ENCODE measurements around the gene MAP3K14. TPM values are rescaled to one million over a fixed set of nuclear protein-coding genes. Genes with fewer than 3 reads are reported as not detected.
"Not testable (repeated sequence)": the region's sequence is repeated elsewhere in the genome, so short reads cannot be mapped to it uniquely, and the experiment has no call there.

Gene MAP3K14
- total and polyA plus RNA-seq, 11 donors, result 9.0 to 21.9 (median 11.4) TPM

DNA sequence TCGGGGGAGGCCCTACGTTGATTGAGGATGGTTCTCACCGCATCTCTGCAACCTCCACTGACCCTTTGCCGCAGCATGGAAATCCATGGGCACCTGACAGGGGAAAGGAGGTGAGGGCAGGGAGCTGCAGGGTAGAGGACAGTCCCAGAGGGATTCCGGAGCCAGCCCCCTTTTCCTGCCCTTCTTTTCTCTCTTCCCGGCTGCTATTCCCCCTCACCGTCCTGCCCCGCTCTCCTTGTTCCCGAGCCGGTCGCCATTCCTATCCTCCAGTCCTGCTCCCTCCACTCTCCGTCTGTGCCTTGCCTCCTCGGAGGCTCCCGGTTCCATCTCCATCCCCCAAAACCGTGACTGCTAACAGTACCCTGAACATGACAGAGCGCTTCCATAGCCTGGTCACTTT lies 59.7 kb downstream of the MAP3K14 start:
- no peaks in the 10 kb centered on the region for H3K36me3 ChIP-seq
- 74 to 81% (median 78%) methylated on average over 16 of the region's 16 CpGs for WGBS, 4 donors
- ATAC-seq (no peak), DNase-seq (no peak)
- intact Hi-C loops (cut with DNase I), result no loop called here
- no peaks in the 10 kb centered on the region for H3K27me3 ChIP-seq
- TF ChIP-seq POLR2A (IDR thresholded peaks at IDR 0.05) (no peak), CTCF (IDR thresholded peaks at IDR 0.05) (no peak)
- peaks cover 0 to 23% (median 14%) of the 10 kb centered on the region in 12 donors for H3K4me1 ChIP-seq
- H3K27ac ChIP-seq, result no peak overlapping the region
- no peak overlapping the region for H3K4me3 ChIP-seq
- H3K9me3 ChIP-seq, result no peaks in the 10 kb centered on the region

DNA sequence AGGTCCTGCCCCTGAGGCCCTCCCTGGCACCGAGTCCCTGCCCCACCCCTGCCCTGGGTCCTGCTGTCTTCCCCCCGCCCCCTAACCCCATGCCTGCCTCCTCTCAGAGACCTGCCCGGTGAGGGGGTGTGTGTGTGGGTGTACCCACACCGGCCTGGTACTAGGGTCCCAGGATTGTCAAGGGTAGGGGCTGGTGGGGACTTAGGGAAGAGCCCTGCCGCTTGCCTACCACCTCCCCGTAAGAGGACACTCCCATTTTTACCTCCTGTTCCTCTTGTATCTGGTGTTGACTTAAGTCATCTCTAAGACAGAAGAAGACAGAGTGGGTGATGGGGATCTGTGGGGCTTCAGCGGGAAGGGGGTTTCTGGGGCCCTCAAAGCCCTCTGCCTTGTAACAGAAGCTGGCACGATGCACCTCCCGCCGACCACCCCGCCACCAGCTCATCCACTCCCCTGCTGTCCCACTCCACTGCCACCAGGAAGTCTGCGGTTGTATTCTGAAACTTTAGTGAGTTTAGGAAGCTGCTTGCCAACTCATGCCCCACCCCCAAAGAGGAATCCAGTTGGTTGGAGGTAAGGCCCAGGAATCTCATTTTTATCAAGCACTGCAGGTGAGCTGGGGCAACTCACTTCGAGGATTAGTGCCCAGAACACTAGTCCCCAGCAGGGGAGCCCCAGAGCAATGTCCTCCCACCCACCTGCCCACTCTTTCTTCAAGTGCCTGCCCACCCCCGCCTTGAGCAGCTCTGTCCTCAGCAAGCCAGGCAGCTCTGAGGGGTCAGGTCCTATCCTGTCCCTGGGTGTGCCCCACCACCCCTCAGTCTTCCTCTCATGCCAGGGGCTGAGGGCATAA lies 60.5 kb downstream of the MAP3K14 start:
- Histone ChIP-seq H3K4me3 (no peak overlapping the region), H3K36me3 (no peaks in the 10 kb centered on the region), H3K9me3 (no peaks in the 10 kb centered on the region), H3K27ac (no peak overlapping the region), H3K4me1 (peaks cover 0 to 17% (median 7%) of the 10 kb centered on the region in 12 donors), H3K27me3 (no peaks in the 10 kb centered on the region)
- WGBS, 4 donors, result 86 to 91% (median 88%) methylated on average over 10 to 14 of the region's 14 CpGs
- TF ChIP-seq CTCF (IDR thresholded peaks at IDR 0.05) (no peak), POLR2A (IDR thresholded peaks at IDR 0.05) (no peak)
- DNase-seq, result no peak
- intact Hi-C loops (cut with DNase I), result no loop called here
- ATAC-seq, result no peak

GRCh38 chr17:45255358-45255757 lies 61.5 kb downstream of the MAP3K14 start:
- no peaks in the 10 kb centered on the region for H3K27me3 ChIP-seq
- no peaks in the 10 kb centered on the region for H3K9me3 ChIP-seq
- TF ChIP-seq POLR2A (IDR thresholded peaks at IDR 0.05), result no peak
- TF ChIP-seq CTCF (IDR thresholded peaks at IDR 0.05), result no peak
- peaks cover 0 to 13% (median 0%) of the 10 kb centered on the region in 12 donors for H3K4me1 ChIP-seq
- H3K4me3 ChIP-seq, result no peak overlapping the region
- WGBS, 4 donors, result 89 to 98% (median 96%) methylated on average over 4 to 8 of the region's 8 CpGs
- intact Hi-C loops (cut with DNase I), result no loop called here
- H3K36me3 ChIP-seq, result no peaks in the 10 kb centered on the region
- ATAC-seq (no peak), DNase-seq (no peak)
- no peak overlapping the region for H3K27ac ChIP-seq

DNA sequence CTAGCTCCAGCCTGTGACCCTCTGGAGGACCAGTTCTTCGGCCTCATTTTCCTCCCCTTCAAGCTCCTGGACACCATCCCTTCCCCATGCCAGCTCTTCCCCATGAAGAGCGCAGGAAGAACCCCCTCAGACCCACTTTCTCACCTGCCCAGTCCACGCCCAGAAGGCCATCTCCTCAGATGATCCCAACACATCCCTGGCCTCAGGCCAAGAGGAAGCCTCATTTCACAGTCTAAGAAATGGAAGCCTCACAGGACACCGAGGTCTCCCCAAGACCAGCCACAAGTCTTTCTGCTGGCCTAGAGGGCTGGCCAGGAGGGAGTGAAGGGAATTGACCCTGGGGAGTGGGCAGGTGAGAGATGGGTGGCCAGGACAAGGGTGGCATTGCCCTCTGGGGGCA lies 62.9 kb downstream of the MAP3K14 start:
- peaks cover 0 to 13% (median 0%) of the 10 kb centered on the region in 12 donors for H3K4me1 ChIP-seq
- 94 to 98% (median 95%) methylated on average over 4 of the region's 4 CpGs for WGBS, 4 donors
- H3K27ac ChIP-seq, result no peak overlapping the region
- H3K36me3 ChIP-seq, result no peaks in the 10 kb centered on the region
- no peaks in the 10 kb centered on the region for H3K27me3 ChIP-seq
- intact Hi-C loops (cut with DNase I), result no loop called here
- H3K4me3 ChIP-seq, result no peak overlapping the region
- TF ChIP-seq CTCF (IDR thresholded peaks at IDR 0.05) (no peak), POLR2A (IDR thresholded peaks at IDR 0.05) (no peak)
- DNase-seq, result no peak
- no peak for ATAC-seq
- no peaks in the 10 kb centered on the region for H3K9me3 ChIP-seq

- H3K27ac ChIP-seq; DNase-seq; H3K27me3 ChIP-seq; H3K4me3 ChIP-seq; H3K9me3 ChIP-seq; H3K36me3 ChIP-seq; intact Hi-C loops (cut with DNase I); ATAC-seq: not testable (repeated sequence)
- H3K4me1 ChIP-seq, result peaks cover 0 to 16% (median under 1%) of the 10 kb centered on the region in 12 donors
- 88 to 96% (median 93%) methylated on average over 7 of the region's 7 CpGs for WGBS, 4 donors
Observed at GRCh38 chr17:45253237-45253636, 63.6 kb downstream of the MAP3K14 start.
